HG02981 (cell line): ENCODE measurements around the gene SLFN5.
A peak's percentile ranks its signal among the peaks of the same experiment; 100 is the strongest.
"Not testable (repeated sequence)": the region's sequence is repeated elsewhere in the genome, so short reads cannot be mapped to it uniquely, and the experiment has no call there.

ENCODE experiments used
- ATAC-seq: cut with Tn5 transposase; IDR thresholded peaks from one replicate; pipeline ENCODE4 v1.9.1; 2021; ENCODE audit warnings: mild to moderate bottlenecking, moderate library complexity; ENCODE audit not compliant: unreplicated experiment

Gene SLFN5

DNA sequence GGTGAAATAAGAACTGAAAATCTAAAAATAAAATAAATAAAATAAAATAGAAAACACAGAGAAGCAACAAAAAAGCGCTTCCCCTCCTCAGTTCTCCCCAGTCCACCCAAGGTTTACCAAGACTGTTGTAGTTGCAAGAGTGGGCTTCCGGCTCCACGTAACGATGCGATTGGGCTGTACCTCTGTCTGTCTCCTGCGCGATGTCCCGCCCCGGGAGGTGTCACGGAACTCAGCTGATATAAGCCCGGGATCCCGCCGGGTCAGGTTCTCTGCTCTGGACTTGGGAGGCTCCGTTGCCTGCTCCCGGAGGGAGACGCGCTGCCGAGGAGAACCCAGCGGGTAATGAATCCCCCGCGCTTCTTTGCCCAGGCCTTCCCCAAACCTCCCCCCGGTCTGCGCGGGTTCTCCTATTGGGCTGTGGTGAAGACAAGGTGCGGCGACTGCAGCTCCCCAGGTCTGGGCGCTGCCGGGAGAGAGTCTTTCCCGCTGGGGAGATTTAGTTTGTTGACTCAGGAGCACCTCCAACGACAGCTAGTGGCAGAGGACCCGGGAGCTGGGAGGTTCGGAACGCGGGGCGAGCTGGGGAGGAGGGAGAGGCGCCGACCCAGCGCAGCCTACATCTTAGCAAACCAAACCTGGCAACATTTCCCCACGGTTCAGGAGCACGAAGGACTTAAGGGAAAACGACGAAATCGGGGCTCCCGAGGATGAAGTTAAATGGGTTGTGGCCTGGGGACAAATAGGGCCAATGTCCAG is at the start of gene SLFN5:
SLFN5 (plus strand) TSS at position 268 of the 756 bp plus-strand sequence. CDS start 15,619 bp downstream, outside the sequence.
- ATAC-seq = peak; percentile 60

DNA sequence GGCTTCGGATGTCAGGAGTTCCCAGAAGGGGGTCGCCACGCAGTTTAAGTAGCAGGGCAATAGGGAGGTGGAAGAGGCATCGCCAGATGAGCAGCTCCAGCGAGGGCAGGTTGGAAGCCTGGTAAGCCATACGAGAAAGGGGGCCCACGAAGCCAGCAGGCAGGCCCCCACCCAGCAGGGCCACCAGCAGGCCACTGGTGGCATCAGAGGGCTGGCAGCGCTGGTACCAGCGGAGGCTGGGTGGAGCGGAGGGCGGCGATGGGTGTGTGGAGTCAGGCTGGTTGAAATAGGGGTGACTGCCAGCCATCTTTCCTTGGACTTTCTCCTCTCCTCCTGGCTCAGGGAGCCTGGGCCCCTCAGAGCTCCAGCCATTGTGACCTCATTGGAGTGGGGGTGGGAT is 48.9 kb upstream of the SLFN5 start, which contains the start of gene SLC35G3:
SLC35G3 (minus strand) TSS at position 393 of the 400 bp plus-strand sequence; CDS start at position 307, 86 bp downstream.
- not testable (repeated sequence) for ATAC-seq

DNA sequence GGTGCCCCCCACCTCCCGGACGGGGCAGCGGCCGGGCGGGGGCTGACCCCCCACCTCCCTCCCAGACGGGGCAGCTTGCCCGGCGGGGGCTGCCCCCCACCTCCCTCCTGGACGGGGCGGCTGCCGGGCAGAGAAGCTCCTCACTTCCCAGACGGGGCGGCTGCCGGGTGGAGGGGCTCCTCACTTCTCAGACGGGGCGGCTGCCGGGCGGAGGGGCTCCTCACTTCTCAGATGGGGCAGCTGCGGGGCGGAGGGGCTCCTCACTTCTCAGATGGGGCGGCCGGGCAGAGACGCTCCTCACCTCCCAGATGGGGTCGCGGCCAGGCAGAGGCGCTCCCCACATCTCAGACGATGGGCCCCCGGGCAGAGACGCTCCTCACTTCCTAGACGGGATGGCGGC is 47.8 kb upstream of the SLFN5 start:
- not testable (repeated sequence) for ATAC-seq

DNA sequence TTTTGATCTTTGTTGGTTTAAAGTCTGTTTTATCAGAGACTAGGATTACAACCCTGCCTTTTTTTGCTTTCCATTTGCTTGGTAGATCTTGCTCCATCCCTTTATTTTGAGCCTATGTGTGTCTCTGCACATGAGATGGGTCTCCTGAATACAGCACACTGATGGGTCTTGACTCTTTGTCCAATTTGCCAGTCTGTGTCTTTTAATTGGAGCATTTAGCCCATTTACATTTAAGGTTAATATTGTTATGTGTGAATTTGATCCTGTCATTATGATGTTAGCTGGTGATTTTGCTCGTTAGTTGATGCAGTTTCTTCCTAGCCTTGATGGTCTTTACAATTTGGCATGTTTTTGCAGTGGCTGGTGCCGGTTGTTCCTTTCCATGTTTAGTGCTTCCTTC is 40.3 kb upstream of the SLFN5 start:
- not testable (repeated sequence) for ATAC-seq

DNA sequence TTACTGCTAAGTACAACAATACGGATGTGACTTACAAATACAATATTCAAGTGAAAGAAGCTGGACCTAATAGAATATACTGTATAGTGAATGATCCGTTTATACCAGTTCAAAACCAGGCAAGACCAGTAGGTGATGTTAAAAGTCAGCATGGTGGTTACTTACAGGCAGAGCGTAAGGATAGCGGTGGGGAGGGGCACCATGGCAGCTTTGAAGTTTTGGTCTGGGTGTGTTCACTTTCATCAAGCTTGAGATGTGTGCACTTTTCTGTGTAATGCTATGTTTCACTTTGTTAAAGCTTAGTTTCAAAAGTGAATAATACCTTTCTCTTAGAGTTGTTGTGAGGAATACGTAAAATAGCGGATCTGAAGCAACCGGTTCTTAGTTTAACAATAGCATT is 32.1 kb upstream of the SLFN5 start:
- ATAC-seq = no peak

DNA sequence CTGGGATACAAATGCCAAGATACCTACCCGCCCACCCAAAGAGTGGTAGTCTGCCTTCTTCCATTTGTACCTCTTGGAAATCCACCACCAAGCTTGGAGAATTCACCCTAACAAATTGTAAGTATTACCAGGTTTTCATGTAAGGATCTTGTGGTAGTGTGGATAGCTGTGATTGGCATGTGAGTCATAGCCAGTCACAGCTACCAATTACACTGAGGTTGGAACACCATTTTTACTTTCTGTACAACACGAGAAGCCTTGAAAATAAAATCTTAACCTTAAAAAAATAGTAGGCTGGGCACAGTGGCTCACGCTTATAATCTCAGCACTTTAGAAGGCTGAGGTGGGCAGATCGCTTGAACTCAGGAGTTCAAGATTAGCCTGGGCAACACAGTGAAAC is 30.2 kb upstream of the SLFN5 start:
- no peak for ATAC-seq

DNA sequence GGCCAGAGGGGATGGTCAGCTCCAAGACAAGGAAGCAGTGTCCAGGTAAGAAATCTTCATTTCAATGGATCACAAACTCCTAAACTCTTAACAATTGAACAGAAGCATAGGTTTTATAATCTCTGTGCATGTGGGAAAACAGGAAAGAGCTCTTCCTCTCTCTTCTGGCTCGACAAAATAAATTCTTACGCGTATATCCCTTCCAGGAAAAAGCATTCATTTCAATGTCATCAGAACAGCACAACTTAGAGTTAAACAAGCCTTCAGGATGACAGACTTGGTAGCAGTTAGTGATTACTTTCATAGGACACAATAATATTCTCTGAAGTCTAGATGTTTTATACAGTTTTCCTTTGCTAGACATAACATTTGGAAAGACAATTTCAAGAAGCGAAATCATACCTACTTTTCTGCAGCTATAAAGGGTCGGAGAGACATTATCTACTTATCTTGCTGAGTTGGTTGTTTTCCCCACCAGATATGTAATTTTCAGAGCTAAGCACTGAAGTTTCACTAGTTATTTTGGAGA is 29.4 kb upstream of the SLFN5 start:
- no peak for ATAC-seq

DNA sequence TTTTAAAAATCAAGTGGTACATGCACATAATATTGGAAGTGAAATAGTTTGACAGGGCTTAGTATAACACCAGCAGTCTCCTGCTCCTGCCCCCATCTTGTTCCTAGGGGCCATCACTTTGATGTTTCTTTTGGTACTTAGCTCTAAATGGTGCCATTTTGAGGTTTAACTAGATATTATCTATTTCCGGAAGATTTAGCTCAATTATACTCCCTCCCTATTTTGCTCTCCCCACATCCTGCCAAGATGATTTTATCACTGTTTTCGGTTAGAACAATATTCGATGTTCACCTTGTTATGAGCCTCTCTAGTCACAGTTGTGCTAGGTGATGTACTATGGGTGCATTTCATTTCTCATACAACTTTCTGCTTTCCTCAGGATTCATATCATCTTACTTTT is 28.7 kb upstream of the SLFN5 start:
- no peak for ATAC-seq

DNA sequence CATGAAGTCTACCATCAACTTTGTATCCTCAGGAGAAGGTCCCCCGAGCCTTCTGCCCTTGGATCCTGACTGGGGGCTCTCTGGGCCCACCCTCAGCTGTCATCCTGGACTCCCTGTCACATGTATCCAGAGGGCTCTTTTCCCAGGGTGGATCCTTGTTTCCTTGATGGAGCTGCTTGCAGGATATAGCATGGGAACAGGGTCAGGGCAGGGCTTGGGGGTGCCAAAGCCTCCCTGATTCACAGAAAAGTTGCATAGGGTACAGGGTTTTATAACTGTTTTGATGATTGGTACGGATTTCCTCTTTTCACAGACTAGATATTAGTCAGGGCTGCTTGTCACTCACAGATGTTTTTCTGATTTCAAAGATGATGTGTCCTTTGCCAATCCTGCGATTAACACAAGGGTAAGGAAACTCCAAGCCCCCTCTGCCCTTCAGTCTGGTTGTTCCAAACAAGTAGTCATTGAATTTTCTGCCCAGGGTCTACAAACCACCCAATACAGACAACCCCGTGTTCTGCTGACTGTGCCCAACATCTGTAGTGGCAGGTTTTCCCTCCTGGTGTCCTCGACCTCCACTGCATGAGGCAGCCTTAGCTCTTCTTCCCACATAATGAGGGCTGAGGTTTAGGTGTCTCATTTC is 28.1 kb upstream of the SLFN5 start:
- no peak for ATAC-seq

DNA sequence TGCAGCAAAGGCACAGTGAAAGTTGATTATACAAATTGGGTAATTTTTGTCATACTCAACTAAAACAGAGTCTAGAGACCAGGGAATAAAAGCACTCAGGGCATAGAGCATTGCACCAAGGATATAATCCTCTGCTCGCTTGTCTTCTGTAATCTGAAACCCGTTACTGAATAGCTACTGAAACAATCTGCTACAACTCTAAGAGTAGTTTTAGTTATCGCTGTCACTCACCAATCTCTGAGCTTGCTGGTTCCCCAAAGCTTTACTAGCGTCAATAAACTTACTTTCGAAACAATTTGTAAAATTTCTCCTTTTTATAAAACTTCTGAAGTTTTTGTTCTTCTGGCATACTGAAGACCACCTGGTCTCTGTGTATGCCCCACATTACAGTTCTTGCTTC is 25.8 kb upstream of the SLFN5 start:
- ATAC-seq = no peak

DNA sequence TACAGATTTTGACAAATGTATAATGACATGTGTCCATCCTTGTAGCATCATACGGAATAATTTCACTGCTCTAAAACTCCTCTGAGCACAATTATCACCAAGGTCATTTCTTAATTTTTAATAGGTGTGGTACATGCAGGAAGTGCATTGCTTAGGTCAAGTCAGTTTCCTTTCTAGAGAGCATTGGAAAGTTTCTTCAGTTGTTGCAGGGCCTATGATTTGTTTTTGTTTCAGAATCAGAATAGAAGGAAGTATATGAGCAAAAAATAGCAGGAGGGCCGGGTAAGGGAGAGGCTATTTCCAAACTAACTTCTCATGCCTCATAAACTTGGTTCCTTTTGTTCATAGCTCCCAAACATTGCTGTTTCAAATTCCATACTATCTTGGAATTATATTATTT is 24.0 kb upstream of the SLFN5 start:
- no peak for ATAC-seq

DNA sequence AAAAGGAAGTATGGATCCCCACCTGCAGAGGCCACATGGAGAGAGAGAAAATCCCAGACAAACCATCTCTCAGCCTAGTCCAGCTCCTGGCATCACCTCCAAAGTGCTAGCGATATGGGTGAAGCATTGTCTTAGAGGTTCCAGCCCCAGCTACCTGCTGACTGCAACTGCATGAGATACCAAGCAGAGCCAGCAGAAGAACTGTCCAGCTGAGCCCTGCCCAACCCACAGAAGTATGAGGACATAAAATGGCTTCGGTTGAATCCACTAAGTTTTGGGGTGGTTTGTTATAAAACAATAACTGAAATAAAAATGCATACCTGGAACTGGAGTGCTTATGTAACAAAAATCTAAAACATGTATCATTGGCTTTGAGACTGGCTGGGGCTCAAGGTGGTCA is 20.4 kb upstream of the SLFN5 start:
- no peak for ATAC-seq

DNA sequence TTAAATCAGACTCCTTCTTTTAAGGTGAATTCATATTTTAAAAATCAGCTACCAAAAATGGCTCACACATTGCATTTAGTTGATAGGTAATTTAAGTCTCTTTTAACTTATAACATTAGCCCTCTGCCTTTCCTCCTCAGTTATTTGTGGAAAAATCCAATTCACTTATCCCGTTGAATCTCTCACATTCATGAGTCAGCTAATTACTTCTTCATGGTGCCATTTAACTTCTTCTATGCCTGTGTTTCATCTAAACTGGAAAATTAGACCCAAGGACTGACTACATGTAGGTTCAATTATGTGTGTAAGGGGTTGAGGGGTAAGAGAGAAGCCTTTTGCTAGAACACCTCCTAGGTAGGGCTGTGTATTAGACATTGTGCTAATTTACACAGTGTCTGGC is 18.4 kb upstream of the SLFN5 start:
- ATAC-seq = no peak

DNA sequence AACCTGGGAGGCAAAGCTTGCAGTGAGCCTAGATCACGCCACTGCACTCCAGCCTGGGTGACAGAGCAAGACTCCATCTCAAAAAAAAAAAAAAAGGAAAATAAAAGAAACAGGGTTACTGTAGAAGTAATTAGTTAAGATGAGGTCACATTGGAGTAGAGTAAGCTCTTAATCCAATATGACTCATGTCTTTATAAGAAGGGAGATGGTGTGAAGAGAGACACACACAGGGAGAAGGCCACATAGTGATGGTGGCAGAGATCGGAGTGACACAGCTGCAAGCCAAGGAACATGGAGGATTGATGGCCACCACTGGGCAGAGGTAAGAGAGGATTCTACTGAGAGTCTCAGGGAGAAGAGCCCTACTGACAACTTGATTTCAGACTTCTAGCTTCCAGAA is 15.3 kb upstream of the SLFN5 start:
- ATAC-seq = no peak

DNA sequence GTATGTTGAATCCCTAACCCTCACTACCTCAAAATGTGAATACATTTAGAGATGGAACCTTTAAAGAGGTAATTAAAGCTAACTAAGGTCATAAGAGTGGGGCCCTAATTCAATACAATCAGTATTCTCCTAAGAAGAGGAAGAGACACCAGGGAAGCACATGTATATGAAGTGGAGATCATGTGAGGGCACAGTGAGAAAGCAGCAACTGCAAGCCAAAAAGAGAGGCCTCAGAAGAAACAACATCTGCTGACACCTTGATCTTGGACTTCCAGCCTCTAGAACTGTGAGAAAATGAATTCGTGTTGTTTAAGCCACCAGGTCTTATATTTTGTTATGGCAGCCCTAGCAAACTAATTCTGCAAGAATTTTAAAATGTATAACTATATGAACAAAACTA is 13.2 kb upstream of the SLFN5 start:
- no peak for ATAC-seq

DNA sequence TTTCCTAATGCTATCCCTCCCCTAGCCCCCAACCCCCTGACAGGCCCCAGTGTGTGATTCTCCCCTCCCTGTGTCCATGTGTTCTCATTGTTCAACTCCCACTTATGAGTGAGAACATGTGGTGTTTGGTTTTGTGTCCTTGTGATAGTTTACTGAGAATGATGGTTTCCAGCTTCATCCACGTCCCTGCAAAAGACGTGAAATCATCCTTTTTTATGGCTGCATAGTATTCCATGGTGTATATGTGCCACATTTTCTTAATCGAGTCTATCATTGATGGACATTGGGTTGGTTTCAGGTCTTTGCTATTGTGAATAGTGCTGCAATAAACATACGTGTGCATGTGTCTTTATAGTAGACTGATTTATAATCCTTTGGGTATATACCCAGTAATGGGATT is 8.6 kb upstream of the SLFN5 start:
- not testable (repeated sequence) for ATAC-seq

DNA sequence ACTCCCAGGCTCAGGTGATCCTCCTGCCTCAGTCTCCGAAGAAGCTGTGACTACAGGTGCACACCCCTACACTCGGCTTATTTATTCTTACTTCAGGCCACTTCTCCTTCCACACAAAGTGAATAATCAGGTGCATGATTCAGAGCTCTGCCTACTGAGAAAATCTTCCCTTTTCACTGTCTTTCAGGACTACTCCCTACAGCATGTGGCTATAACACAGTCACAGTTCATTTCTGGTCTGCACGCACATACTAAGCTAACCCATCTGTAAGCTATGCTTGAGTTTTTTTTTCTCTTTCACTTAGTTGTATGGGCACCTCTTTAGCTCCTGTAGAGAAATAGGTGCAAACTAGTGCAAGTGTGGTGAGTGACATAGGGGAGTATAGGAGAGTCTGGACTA is 7.6 kb upstream of the SLFN5 start:
- no peak for ATAC-seq

DNA sequence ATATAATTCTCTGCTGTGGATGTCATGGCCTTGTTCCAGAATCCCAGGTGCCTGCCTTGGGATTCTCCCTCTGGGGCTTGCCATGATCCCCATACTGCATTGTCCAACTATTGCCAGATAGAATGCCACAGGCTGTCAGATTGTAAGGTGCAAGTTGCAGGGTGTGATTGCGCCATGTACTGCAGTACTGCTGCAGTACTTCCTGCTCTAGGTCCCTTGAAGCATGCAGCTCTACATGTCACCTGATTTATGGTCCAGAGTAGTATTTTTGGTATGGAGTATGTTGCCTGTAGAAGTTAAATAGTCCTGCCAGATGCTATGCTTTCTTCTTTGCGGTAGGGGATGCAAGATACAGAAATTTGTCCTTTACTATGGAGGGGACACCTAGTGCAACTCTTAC is 7.0 kb upstream of the SLFN5 start:
- ATAC-seq = no peak

DNA sequence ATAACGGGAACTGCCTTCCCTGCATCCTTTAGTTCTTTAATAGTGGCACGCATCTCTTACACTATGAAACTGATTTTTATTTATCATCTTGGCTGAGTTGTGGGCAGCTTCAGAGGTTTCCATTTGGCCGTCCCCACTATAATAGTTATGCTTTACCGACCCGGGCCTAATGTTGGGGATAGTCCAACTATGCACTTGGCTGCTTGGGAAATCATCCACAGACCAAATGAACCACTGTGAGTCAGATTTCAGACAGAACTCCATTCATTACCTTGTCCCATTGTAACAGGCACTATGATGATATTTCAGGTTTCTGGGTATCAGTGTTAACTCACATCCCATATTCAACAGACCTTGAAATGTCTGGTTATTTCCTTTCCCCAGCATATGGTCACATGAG is 6.1 kb upstream of the SLFN5 start:
- no peak for ATAC-seq

DNA sequence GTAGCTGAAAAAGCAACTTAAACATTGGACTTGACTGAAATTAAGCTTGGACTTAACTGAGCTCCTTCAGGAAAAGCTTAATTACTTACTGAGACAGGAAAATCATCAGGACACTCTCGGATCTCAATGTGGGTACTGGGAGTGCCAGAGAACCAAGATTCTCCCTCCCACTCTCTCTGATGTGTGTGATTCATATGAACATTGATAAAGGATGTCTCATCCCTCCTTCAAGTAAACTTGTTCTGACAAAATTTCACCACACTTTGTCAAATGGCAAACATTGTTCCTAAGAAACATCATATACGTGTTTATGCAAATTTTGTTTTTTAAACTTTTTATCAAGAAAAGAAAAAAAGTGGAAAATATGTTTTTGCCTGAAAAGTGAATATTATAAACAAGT is 4.1 kb upstream of the SLFN5 start:
- no peak for ATAC-seq

DNA sequence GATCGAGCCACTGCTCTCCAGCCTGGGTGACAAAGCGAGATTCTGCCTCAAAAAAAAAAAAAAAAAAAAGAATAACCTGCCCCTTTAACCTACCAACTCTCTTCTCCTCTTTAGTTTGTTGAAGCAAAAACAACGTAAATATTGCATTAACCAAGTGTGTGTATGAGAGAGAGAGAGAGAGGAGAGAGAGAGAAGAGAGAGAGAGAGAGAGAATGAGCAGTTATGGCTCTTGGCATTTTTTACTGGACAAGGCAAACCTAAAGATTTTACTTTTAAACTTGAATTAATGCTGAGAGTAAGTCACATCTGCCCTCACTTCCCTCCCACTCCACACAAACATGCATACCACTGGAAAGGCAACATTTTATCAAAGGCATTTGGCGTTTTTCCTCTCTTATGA is 3.0 kb upstream of the SLFN5 start:
- ATAC-seq = no peak

DNA sequence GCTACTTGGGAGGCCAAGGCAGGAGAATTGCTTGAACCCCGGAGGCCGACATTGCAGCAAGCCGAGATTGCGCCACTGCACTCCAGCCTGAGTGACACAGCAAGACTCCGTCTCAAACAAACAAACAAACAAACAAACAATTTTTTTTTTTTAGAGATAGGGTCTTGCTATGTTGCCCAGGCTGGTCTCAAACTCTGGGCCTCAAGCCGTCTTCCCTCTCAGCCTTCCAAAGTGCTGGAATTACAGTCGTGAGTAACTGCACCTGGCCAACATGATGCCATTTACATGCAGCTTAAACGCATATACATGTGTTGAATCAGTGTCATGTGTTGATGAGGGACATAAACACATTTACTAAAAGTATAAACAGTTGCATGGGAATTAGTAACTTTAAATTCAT is 2.0 kb upstream of the SLFN5 start:
- ATAC-seq = no peak
